Fibroblast of villous mesenchyme (primary cell): ENCODE measurements around the gene VPS51. TPM values are rescaled to one million over a fixed set of nuclear protein-coding genes. Genes with fewer than 3 reads are reported as not detected.

Experiments
- DNase-seq: peaks from one replicate; pipeline ENCODE4 v3.0.0-alpha.2; 2010; ENCODE audit warnings: low read depth
- H3K4me3 ChIP-seq: 2 replicates; pipeline ENCODE4 v1.5.1; 2011; ENCODE audit warnings: low read depth, mild to moderate bottlenecking, low read length
- total RNA-seq: library from RNA; depleted of rRNA; stranded (reverse); fragments of >200 nt; gene quantifications from 2 replicates; pipeline ENCODE4 v1.2.3, GENCODE V29; 2012
- TF ChIP-seq, protein P1 (sequence below): IDR thresholded peaks from 2 replicates; pipeline ENCODE4 v1.5.1; 2012; ENCODE audit warnings: low read depth, mild to moderate bottlenecking, low read length; ENCODE audit not compliant: insufficient read depth

The VPS51 gene
- total RNA-seq, 1 donor: 104 TPM

DNA sequence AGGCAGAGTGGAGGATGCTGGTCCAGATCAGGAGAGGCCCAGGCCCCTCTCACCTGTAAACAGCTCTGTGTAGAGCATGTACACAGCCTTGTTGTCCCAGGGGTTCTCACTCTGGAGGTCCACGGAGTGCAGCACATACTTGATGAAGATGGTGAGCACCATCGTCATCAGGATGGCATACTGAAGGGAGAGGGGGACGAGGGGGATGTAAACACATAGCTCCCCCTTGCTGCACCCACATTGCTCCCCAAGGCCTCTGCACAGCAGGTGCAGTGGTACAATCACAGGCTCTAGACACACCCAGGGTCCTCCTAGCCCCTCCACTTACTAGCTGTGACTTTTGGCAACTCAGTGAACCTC lies 35.4 kb downstream of the VPS51 start:
- no peak overlapping the region for H3K4me3 ChIP-seq
- DNase-seq: no peak
- TF ChIP-seq, protein P1, sequence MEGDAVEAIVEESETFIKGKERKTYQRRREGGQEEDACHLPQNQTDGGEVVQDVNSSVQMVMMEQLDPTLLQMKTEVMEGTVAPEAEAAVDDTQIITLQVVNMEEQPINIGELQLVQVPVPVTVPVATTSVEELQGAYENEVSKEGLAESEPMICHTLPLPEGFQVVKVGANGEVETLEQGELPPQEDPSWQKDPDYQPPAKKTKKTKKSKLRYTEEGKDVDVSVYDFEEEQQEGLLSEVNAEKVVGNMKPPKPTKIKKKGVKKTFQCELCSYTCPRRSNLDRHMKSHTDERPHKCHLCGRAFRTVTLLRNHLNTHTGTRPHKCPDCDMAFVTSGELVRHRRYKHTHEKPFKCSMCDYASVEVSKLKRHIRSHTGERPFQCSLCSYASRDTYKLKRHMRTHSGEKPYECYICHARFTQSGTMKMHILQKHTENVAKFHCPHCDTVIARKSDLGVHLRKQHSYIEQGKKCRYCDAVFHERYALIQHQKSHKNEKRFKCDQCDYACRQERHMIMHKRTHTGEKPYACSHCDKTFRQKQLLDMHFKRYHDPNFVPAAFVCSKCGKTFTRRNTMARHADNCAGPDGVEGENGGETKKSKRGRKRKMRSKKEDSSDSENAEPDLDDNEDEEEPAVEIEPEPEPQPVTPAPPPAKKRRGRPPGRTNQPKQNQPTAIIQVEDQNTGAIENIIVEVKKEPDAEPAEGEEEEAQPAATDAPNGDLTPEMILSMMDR: no peak

DNA sequence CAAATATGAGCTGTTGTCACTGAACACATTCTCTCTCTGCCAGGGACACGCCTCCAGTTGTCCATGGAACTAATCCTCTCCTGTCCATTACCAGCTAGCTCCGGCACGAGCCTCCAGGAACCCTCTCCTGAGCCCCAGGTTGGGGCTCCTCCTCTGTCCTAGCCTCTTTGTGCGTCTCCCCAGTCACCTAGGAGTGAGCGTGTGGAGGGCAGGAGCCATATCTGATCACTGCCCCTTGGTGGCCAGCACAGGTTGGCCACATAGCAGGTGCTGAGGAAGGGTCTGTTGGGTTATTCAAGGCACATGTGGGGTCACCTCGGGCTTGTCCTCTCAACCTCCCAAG lies 35.9 kb downstream of the VPS51 start:
- no peak overlapping the region for H3K4me3 ChIP-seq
- TF ChIP-seq, protein P1: no peak
- no peak for DNase-seq

DNA sequence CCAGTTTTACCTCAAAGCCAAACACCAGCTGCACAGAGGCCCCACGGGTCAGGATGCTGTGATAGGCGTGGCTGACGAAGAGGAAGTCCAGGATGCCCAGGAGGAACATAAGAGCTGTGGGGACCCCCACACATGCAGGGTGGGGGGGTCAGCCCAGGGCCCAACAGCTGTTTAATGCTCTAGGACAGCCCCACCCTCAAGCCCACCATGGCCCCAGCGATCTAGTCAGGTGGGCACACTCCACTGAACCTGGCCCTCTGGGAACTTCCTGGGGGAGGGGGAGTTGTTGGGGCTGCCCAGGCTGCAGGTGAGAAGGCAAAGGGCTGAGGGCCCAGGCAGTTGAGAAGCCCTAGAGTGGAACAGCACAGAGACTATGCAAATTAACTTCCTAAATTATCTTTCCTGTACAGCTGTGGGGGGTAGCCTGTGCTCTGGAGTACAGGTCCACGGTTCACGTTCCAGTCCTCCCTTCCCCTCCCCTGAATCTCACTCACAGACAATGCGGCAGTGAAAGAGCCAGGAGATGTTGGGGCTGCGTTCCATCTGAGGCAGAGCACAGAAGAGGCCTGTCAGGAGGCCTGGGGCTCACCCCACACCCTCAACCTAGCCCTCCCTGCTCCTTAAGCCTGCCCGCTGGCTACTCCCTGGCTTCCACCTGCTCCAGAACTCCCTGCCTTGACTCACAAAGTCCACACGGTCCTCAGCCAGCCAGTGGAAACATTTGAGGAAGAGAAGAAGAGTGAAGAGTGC lies 36.4 kb downstream of the VPS51 start:
- no peak for DNase-seq
- H3K4me3 ChIP-seq: no peak overlapping the region
- TF ChIP-seq, protein P1: no peak

GRCh38 chr11:65132988-65133700 lies 37.1 kb downstream of the VPS51 start:
- TF ChIP-seq, protein P1: no peak
- peak overlapping the region; percentile 90 for H3K4me3 ChIP-seq
- no peak for DNase-seq

GRCh38 chr11:65133724-65134123 lies 37.7 kb downstream of the VPS51 start:
- TF ChIP-seq, protein P1: no peak
- peak overlapping the region; percentile 90 for H3K4me3 ChIP-seq
- no peak for DNase-seq

DNA sequence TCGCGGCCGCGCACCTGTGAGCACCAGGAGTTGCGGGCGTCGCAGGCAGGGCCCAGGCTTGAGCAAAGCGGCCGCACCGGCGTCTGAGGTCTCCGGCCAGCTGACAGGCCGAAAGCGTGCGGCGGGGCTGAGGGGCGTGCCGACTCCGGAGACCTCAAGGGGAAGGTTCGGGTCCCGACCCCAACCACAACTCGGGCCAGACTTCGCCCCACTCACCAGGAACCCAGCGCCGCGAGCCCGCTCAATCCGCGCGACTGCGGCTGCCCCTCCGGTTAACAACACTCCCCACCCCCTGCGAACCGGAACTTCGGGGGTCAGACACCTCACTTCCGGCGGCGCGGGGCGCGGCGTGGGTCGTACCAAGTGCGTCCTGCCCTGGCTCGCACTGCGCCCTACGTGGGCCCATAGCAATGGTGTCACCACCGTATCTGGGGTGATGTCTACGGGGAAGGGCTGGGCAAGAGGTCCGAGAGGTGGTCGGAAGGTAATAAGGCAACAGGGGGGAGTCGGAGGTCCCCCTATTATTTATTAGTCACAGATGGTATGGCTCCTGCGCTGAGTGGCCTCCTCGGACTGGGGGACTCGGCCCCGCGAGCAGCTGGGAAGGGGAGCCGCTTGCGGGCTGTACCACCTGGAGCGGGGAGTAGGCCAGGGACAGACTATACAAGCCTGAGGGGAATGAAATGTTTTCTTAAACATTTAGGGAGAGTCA lies 38.4 kb downstream of the VPS51 start, which contains the start of gene SYVN1:
Gene SYVN1, minus strand, starts transcription at position 280 of the 712 bp plus-strand sequence. CDS start 918 bp downstream, outside the sequence.
- peak within 1 kb of the TSS; percentile 90 for H3K4me3 ChIP-seq
- TF ChIP-seq, protein P1: no peak
- peak; percentile 91 for DNase-seq
